GM21423 (cell line): Measurements from ENCODE around the gene GSN.

Source experiments
- ATAC-seq: cut with Tn5 transposase; IDR thresholded peaks from one replicate; pipeline ENCODE4 v1.9.1; 2021; ENCODE audit warnings: mild to moderate bottlenecking, moderate library complexity; ENCODE audit not compliant: unreplicated experiment

Gene GSN

GRCh38 chr9:121272401-121272948 is 4.5 kb downstream of the GSN start:
- no peak for ATAC-seq

- ATAC-seq, result no peak
These were observed 5.3 kb downstream of the GSN start for GRCh38 chr9:121273064-121273775.

- no peak for ATAC-seq
These were observed 6.9 kb downstream of the GSN start for GRCh38 chr9:121274851-121275250.

GRCh38 chr9:121275781-121276658 is 8.1 kb downstream of the GSN start:
- ATAC-seq, result no peak

GRCh38 chr9:121277026-121277425 is 9.1 kb downstream of the GSN start:
- no peak for ATAC-seq

- ATAC-seq, result no peak
These were observed 9.7 kb downstream of the GSN start for GRCh38 chr9:121277518-121278295.

- ATAC-seq, result no peak
These were observed 10.7 kb downstream of the GSN start for GRCh38 chr9:121278477-121279261.

GRCh38 chr9:121279776-121280388 is 11.9 kb downstream of the GSN start:
- ATAC-seq, result no peak

- ATAC-seq, result no peak
These were observed 13.0 kb downstream of the GSN start for GRCh38 chr9:121280715-121281613.

- ATAC-seq, result no peak
These were observed 13.8 kb downstream of the GSN start for GRCh38 chr9:121281614-121282276.

- ATAC-seq, result no peak
These were observed 14.5 kb downstream of the GSN start for GRCh38 chr9:121282277-121283079.

GRCh38 chr9:121283080-121283398 is 15.1 kb downstream of the GSN start:
- no peak for ATAC-seq

GRCh38 chr9:121283856-121284732 is 16.1 kb downstream of the GSN start:
- no peak for ATAC-seq

- no peak for ATAC-seq
These were observed 16.9 kb downstream of the GSN start for GRCh38 chr9:121284733-121285451.

- ATAC-seq, result no peak
These were observed 18.1 kb downstream of the GSN start for GRCh38 chr9:121285835-121286687.
